Neutrophil (primary cell): Measurements from ENCODE around the gene PDE1A.

Experiments
- H3K27ac ChIP-seq: fragments of 200-600 bp; sonication (generic); 2 replicates; pipeline ENCODE4 v1.5.1; 2016; ENCODE audit warnings: mild to moderate bottlenecking, moderate library complexity
- H3K27me3 ChIP-seq: fragments of 200-600 bp; sonication (generic); 2 replicates; pipeline ENCODE4 v1.6.0; 2016; ENCODE audit warnings: mild to moderate bottlenecking
- H3K36me3 ChIP-seq: fragments of 200-600 bp; sonication (generic); 2 replicates; pipeline ENCODE4 v1.5.1; 2017
- H3K4me1 ChIP-seq, 2 experiments: fragments of 200-600 bp in 1 of 2; sonication (generic) in 1 of 2; 1 replicate in 1 of 2; 2 replicates in 1 of 2; pipeline versions ENCODE4 v1.5.1 to v1.6.1; 2013 to 2016; ENCODE audit warnings: low read depth in 1 of 2, low read length in 1 of 2, mild to moderate bottlenecking in 1 of 2, moderate library complexity in 1 of 2; ENCODE audit not compliant: control insufficient read depth in 1 of 2, insufficient read depth in 1 of 2
- H3K4me3 ChIP-seq, 2 experiments: fragments of 200-600 bp in 1 of 2; sonication (generic) in 1 of 2; 1 replicate in 1 of 2; 2 replicates in 1 of 2; pipeline ENCODE4 v1.5.1; 2013 to 2016; ENCODE audit warnings: low read depth in 1 of 2, low read length in 1 of 2, mild to moderate bottlenecking in 1 of 2, moderate library complexity in 1 of 2
- H3K9me3 ChIP-seq: fragments of 200-600 bp; sonication (generic); 2 replicates; pipeline ENCODE4 v1.5.1; 2016
- TF ChIP-seq, protein P1 (sequence below): fragments of 200-600 bp; sonication (generic); IDR thresholded peaks from 2 replicates; pipeline ENCODE4 v1.5.1; 2016; ENCODE audit warnings: antibody characterized with exemption

The PDE1A gene

DNA sequence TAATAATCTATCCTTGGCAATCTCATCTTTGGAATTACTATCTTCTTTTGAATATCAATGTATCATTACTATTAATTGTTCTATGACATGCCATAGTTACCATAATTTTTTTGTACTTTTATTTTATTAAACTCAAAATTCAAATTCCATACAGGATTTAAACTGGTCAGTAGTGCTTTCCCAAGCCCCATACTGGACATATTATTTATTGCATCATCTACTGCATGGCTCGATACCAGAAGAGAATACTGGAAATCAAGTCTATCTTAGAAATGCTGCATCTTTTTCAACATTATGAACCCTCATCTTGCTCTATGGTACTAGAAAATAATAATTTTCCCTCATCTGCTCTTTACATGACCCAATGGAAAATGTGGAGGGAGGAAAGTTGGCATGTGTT is 9.4 kb upstream of the PDE1A start:
- TF ChIP-seq, protein P1, sequence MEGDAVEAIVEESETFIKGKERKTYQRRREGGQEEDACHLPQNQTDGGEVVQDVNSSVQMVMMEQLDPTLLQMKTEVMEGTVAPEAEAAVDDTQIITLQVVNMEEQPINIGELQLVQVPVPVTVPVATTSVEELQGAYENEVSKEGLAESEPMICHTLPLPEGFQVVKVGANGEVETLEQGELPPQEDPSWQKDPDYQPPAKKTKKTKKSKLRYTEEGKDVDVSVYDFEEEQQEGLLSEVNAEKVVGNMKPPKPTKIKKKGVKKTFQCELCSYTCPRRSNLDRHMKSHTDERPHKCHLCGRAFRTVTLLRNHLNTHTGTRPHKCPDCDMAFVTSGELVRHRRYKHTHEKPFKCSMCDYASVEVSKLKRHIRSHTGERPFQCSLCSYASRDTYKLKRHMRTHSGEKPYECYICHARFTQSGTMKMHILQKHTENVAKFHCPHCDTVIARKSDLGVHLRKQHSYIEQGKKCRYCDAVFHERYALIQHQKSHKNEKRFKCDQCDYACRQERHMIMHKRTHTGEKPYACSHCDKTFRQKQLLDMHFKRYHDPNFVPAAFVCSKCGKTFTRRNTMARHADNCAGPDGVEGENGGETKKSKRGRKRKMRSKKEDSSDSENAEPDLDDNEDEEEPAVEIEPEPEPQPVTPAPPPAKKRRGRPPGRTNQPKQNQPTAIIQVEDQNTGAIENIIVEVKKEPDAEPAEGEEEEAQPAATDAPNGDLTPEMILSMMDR, result no peak
- Histone ChIP-seq H3K4me3 (no peak overlapping the region), H3K27me3 (no peaks in the 10 kb centered on the region), H3K9me3 (no peaks in the 10 kb centered on the region), H3K36me3 (no peaks in the 10 kb centered on the region), H3K4me1 (no peaks in the 10 kb centered on the region), H3K27ac (no peak overlapping the region)

DNA sequence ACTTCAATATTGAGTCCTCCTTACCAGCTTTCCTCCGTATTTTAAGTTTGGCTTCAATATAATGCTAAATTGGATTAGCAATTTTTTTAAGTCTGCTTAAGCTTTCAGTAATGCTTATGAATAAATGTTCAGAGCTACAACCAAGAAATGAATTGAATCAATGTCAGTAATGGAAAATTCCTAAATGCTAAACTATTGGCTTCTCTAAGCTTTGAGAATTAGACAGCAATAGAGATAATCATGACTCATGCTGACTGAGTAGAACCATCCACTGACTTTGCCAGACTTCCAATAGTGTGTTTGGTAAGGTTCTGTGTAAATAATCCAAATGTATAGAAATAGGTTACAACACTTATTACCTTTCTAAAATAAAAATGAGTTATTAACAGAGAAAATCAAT is 8.9 kb upstream of the PDE1A start:
- H3K9me3 ChIP-seq, result no peaks in the 10 kb centered on the region
- no peaks in the 10 kb centered on the region for H3K36me3 ChIP-seq
- no peaks in the 10 kb centered on the region for H3K4me1 ChIP-seq
- H3K4me3 ChIP-seq, result no peak overlapping the region
- TF ChIP-seq, protein P1, result no peak
- H3K27me3 ChIP-seq, result no peaks in the 10 kb centered on the region
- H3K27ac ChIP-seq, result no peak overlapping the region

DNA sequence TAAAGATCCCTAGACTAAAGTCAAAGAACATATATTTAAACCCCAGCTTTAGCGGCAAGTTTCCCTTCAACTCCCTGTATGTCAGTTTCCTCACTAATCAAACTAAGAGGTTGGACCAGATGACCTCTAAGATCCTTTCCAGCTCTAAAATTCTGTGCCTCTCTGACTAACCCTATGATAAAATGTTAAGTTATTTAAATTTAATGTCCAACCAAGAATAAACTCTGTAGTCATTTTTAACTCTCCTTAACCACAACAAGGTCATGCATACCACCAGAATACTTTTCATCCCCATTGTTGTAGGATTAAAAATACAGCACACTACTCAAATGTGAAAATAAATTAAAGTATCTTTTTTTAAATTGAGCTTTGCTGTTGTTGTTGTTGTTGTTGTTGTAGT is 5.2 kb upstream of the PDE1A start:
- TF ChIP-seq, protein P1, result no peak
- Histone ChIP-seq H3K27ac (no peak overlapping the region), H3K27me3 (no peaks in the 10 kb centered on the region), H3K4me1 (no peaks in the 10 kb centered on the region), H3K9me3 (no peaks in the 10 kb centered on the region), H3K36me3 (no peaks in the 10 kb centered on the region), H3K4me3 (no peak overlapping the region)

DNA sequence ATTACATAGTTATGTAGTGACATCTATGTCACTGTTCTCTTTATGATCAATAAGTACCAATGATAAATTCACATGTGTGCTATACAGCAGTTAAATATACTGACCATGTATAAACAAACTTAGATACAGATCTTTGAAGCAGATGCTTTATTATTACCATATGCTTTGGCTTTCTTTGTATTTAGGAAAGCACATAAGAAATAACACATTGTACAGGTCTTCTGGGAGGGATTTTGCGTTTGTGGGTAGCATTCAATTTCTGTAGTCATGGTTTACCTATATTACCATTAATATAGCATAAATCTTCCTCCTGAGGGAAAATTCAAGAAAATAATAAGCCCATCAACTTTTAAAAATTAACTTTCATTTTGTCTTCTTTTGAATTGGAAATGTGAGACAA is 1.6 kb upstream of the PDE1A start:
- H3K4me3 ChIP-seq, result no peak overlapping the region
- no peak overlapping the region for H3K27ac ChIP-seq
- no peaks in the 10 kb centered on the region for H3K27me3 ChIP-seq
- H3K9me3 ChIP-seq, result no peaks in the 10 kb centered on the region
- H3K4me1 ChIP-seq, result no peaks in the 10 kb centered on the region
- H3K36me3 ChIP-seq, result no peaks in the 10 kb centered on the region
- TF ChIP-seq, protein P1, result no peak

DNA sequence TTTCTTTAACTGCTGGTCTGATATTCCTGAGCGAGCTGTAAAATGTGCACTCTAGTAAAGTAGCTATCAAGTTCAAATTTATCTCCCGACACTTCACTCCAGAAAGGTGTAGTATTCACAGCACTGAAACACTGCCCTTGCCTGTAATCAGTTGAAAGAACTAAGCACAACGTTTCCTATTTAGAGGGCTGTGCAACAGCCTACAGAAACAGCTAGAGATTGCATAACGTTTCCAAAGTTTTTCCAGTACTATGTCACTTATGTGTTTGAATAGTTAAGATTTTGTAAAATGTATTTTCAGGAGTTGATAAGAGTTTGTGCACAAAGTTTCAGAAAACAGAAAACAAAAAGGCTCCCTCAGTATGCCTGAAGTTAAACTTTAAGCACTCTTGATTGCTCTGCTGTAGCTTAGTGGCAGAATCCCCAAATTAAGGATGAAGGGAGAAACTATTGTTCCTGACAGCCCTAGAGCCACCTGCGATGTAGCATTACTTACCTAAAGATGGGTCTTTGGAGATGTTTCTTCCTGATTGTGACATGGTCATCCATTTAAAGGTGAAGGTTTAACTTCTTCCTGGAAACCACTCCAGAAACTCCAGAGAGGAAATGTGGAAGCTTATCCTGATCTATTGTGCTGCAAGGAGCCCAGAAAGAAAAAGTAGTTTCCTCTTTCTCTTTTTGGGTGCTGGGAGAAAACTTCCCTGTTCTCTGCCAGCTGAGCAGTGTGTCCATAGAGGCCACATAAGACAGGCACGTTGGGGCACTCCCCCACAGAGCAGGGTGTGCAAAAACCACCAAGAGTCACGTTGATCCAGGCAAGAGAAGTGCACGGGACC is 536 bp downstream of the PDE1A start:
- Histone ChIP-seq H3K36me3 (no peaks in the 10 kb centered on the region), H3K9me3 (no peaks in the 10 kb centered on the region), H3K4me3 (no peak overlapping the region), H3K27ac (no peak overlapping the region), H3K4me1 (no peaks in the 10 kb centered on the region), H3K27me3 (no peaks in the 10 kb centered on the region)
- TF ChIP-seq, protein P1, result no peak
